Neural cell (in vitro differentiated cells): Measurements from ENCODE around the gene NCAPH2. TPM values are rescaled to one million over a fixed set of nuclear protein-coding genes. Genes with fewer than 3 reads are reported as not detected.

Source experiments
- H2AFZ ChIP-seq: fragments of 200-600, 300-800 bp; sonication (generic), shearing (Covaris generic); 2 replicates; pipeline ENCODE4 v1.6.0; 2014; ENCODE audit warnings: low read depth, mild to moderate bottlenecking, antibody characterized with exemption, low read length, moderate library complexity
- H3F3A ChIP-seq: fragments of 200-600 bp; shearing (Covaris generic); 2 replicates; pipeline ENCODE4 v1.6.1; 2016; ENCODE audit warnings: mild to moderate bottlenecking, moderate library complexity, mixed read lengths, antibody characterized with exemption, low read length; ENCODE audit not compliant: insufficient read depth, poor library complexity, severe bottlenecking
- H3K27ac ChIP-seq: fragments of 200-600, 300-800 bp; sonication (generic), shearing (Covaris generic); 2 replicates; pipeline ENCODE4 v1.5.1; 2014; ENCODE audit warnings: mild to moderate bottlenecking, low read length, moderate library complexity
- H3K27me3 ChIP-seq: fragments of 300-800, 200-600 bp; sonication (generic), shearing (Covaris generic); 2 replicates; pipeline ENCODE4 v1.6.0; 2014; ENCODE audit warnings: mild to moderate bottlenecking, low read depth, low read length, moderate library complexity; ENCODE audit not compliant: insufficient read depth
- H3K36me3 ChIP-seq: fragments of 300-800, 200-600 bp; sonication (generic), shearing (Covaris generic); 2 replicates; pipeline ENCODE4 v1.5.1; 2014; ENCODE audit warnings: mild to moderate bottlenecking, antibody characterized with exemption, low read length, moderate library complexity; ENCODE audit not compliant: insufficient read depth
- H3K4me2 ChIP-seq: fragments of 300-800, 200-600 bp; sonication (generic), shearing (Covaris generic); 2 replicates; pipeline ENCODE4 v1.6.0; 2014; ENCODE audit warnings: mild to moderate bottlenecking, low read length
- H3K4me3 ChIP-seq: fragments of 300-800, 200-600 bp; sonication (generic), shearing (Covaris generic); 2 replicates; pipeline ENCODE4 v1.5.1; 2014; ENCODE audit warnings: mild to moderate bottlenecking, low read length, moderate library complexity
- H3K79me2 ChIP-seq: fragments of 200-600 bp; shearing (Covaris generic); replicated peaks from 2 replicates; pipeline ENCODE4 v1.6.0; 2014; ENCODE audit warnings: mild to moderate bottlenecking, low read length, moderate library complexity; ENCODE audit not compliant: insufficient read depth
- H3K9ac ChIP-seq: fragments of 300-800, 200-600 bp; sonication (generic), shearing (Covaris generic); 2 replicates; pipeline ENCODE4 v1.6.1; 2016; ENCODE audit warnings: mild to moderate bottlenecking, low read length, mixed read lengths
- H3K9me2 ChIP-seq: fragments of 200-600 bp; shearing (Covaris generic); 2 replicates; pipeline ENCODE4 v1.6.1; 2016; ENCODE audit warnings: mild to moderate bottlenecking, low read length, mixed read lengths; ENCODE audit not compliant: insufficient read depth
- H3K9me3 ChIP-seq: fragments of 200-600, 300-800 bp; sonication (generic), shearing (Covaris generic); 2 replicates; pipeline ENCODE4 v1.6.1; 2016; ENCODE audit warnings: mild to moderate bottlenecking, mixed run types, low read length, moderate library complexity, mixed read lengths
- H4K20me1 ChIP-seq: fragments of 200-600 bp; shearing (Covaris generic); 2 replicates; pipeline ENCODE4 v1.6.1; 2016; ENCODE audit warnings: mild to moderate bottlenecking, mixed run types; ENCODE audit not compliant: insufficient read depth
- EP300 ChIP-seq: fragments of 450-650 bp; conservative IDR thresholded peaks from 2 replicates; pipeline ENCODE4 v1.6.1; 2014; ENCODE audit warnings: antibody characterized with exemption, mild to moderate bottlenecking, moderate library complexity; ENCODE audit not compliant: poor library complexity, severe bottlenecking
- EZH2 ChIP-seq: fragments of 200-600, 300-800 bp; shearing (Covaris generic), sonication (generic); IDR thresholded peaks from 2 replicates; pipeline ENCODE4 v1.6.1; 2014; ENCODE audit warnings: antibody characterized with exemption, low read length, borderline replicate concordance, mild to moderate bottlenecking; ENCODE audit not compliant: insufficient read depth, poor library complexity, severe bottlenecking
- MXI1 ChIP-seq: fragments of 450-650 bp; conservative IDR thresholded peaks from 2 replicates; pipeline ENCODE4 v1.6.1; 2014; ENCODE audit warnings: antibody characterized with exemption, mild to moderate bottlenecking; ENCODE audit not compliant: poor library complexity, severe bottlenecking
- POLR2AphosphoS5 ChIP-seq: IDR thresholded peaks from 2 replicates; pipeline ENCODE4 v1.6.1; 2012
- RAD21 ChIP-seq: fragments of 450-650 bp; conservative IDR thresholded peaks from 2 replicates; pipeline ENCODE4 v1.6.1; 2014; ENCODE audit warnings: antibody characterized with exemption, mild to moderate bottlenecking, moderate library complexity
- SMC3 ChIP-seq: fragments of 450-650 bp; conservative IDR thresholded peaks from 2 replicates; pipeline ENCODE4 v1.6.1; 2014; ENCODE audit warnings: antibody characterized with exemption, mild to moderate bottlenecking, moderate library complexity; ENCODE audit not compliant: poor library complexity
- TAF1 ChIP-seq: IDR thresholded peaks from 2 replicates; pipeline ENCODE4 v1.6.1; 2012; ENCODE audit warnings: low read depth
- polyA plus RNA-seq: library from polyadenylated mRNA; depleted of rRNA; stranded (reverse); fragments of >200 nt; gene quantifications from 2 replicates; pipeline ENCODE4 v1.2.3, GENCODE V29; 2014
- TF ChIP-seq, protein P1 (sequence below): fragments of 450-650 bp; IDR thresholded peaks from 2 replicates; pipeline ENCODE4 v1.5.1; 2014; ENCODE audit warnings: antibody characterized with exemption, mild to moderate bottlenecking, moderate library complexity; ENCODE audit not compliant: poor library complexity, severe bottlenecking
- TF ChIP-seq, protein P2 (sequence below): IDR thresholded peaks from 2 replicates; pipeline ENCODE4 v1.6.1; 2012; ENCODE audit warnings: borderline replicate concordance

The NCAPH2 gene
- polyA plus RNA-seq, 1 donor from 2014 or later: 81.1 TPM

DNA sequence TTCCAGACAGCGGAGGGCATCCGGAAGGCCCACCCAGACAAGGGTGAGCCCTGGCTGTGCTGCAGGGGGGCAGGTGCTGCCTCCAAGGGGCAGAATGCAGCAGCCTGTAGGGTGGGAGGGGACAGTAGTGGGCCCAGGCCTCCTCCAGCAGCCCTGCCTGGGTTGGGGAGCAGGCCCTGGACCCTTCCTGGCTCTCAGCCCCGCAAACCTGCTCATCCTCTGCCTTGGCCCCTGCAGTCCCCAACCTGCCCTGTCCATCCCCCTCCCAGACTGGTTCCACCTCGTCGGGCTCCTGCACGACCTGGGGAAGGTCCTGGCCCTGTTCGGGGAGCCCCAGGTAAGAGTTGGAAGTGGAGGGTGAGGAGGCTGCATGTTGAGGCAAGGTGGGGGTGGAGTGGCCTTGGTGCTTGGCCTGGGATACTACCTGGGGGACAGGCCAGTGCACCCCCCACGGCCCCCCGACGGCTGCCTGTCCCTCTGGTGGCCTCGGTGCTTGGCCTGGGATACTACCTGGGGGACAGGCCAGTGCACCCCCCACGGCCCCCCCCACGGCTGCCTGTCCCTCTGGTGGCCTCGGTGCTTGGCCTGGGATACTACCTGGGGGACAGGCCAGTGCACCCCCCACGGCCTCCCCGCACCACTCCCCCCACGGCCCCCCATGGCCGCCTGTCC lies 19.9 kb upstream of the NCAPH2 start:
- Histone ChIP-seq H4K20me1 (no peaks in the 10 kb centered on the region), H3K36me3 (no peaks in the 10 kb centered on the region), H3K27ac (no peak overlapping the region), H3K4me3 (no peak overlapping the region), H3K79me2 (no peaks in the 10 kb centered on the region), H3F3A (no peaks in the 10 kb centered on the region), H3K4me2 (no peak overlapping the region), H2AFZ (no peak overlapping the region), H3K27me3 (no peaks in the 10 kb centered on the region), H3K9me2 (no peaks in the 10 kb centered on the region), H3K9ac (no peak overlapping the region), H3K9me3 (no peaks in the 10 kb centered on the region)
- no peak for TF ChIP-seq EZH2
- TF ChIP-seq, protein P1, sequence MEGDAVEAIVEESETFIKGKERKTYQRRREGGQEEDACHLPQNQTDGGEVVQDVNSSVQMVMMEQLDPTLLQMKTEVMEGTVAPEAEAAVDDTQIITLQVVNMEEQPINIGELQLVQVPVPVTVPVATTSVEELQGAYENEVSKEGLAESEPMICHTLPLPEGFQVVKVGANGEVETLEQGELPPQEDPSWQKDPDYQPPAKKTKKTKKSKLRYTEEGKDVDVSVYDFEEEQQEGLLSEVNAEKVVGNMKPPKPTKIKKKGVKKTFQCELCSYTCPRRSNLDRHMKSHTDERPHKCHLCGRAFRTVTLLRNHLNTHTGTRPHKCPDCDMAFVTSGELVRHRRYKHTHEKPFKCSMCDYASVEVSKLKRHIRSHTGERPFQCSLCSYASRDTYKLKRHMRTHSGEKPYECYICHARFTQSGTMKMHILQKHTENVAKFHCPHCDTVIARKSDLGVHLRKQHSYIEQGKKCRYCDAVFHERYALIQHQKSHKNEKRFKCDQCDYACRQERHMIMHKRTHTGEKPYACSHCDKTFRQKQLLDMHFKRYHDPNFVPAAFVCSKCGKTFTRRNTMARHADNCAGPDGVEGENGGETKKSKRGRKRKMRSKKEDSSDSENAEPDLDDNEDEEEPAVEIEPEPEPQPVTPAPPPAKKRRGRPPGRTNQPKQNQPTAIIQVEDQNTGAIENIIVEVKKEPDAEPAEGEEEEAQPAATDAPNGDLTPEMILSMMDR: no peak
- no peak for TF ChIP-seq RAD21
- TF ChIP-seq, protein P2, sequence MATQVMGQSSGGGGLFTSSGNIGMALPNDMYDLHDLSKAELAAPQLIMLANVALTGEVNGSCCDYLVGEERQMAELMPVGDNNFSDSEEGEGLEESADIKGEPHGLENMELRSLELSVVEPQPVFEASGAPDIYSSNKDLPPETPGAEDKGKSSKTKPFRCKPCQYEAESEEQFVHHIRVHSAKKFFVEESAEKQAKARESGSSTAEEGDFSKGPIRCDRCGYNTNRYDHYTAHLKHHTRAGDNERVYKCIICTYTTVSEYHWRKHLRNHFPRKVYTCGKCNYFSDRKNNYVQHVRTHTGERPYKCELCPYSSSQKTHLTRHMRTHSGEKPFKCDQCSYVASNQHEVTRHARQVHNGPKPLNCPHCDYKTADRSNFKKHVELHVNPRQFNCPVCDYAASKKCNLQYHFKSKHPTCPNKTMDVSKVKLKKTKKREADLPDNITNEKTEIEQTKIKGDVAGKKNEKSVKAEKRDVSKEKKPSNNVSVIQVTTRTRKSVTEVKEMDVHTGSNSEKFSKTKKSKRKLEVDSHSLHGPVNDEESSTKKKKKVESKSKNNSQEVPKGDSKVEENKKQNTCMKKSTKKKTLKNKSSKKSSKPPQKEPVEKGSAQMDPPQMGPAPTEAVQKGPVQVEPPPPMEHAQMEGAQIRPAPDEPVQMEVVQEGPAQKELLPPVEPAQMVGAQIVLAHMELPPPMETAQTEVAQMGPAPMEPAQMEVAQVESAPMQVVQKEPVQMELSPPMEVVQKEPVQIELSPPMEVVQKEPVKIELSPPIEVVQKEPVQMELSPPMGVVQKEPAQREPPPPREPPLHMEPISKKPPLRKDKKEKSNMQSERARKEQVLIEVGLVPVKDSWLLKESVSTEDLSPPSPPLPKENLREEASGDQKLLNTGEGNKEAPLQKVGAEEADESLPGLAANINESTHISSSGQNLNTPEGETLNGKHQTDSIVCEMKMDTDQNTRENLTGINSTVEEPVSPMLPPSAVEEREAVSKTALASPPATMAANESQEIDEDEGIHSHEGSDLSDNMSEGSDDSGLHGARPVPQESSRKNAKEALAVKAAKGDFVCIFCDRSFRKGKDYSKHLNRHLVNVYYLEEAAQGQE: no peak
- no peak for TF ChIP-seq TAF1
- no peak for TF ChIP-seq SMC3
- TF ChIP-seq POLR2AphosphoS5: no peak
- TF ChIP-seq EP300: no peak
- no peak for TF ChIP-seq MXI1

DNA sequence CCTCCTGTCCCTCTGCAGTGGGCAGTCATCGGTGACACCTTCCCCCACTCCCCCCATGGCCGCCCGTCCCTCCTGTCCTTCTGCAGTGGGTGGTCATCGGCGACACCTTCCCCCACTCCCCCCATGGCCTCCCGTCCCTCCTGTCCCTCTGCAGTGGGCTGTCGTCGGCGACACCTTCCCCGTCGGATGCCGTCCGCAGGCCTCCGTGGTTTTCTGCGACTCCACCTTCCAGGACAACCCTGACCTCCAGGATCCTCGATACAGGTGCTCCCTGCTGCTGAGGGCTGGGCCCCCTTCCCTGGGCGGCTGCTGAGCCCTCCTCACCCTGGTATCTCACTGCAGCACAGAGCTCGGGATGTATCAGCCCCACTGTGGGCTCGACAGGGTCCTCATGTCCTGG lies 19.1 kb upstream of the NCAPH2 start:
- Histone ChIP-seq H4K20me1 (no peaks in the 10 kb centered on the region), H3K36me3 (no peaks in the 10 kb centered on the region), H3K4me2 (no peak overlapping the region), H3K79me2 (no peaks in the 10 kb centered on the region), H3K9me3 (no peaks in the 10 kb centered on the region), H3K4me3 (no peak overlapping the region), H3K27me3 (no peaks in the 10 kb centered on the region), H3K9me2 (no peaks in the 10 kb centered on the region), H3K9ac (no peak overlapping the region), H3F3A (no peaks in the 10 kb centered on the region), H3K27ac (no peak overlapping the region), H2AFZ (no peak overlapping the region)
- no peak for TF ChIP-seq EP300
- TF ChIP-seq, protein P1: no peak
- TF ChIP-seq POLR2AphosphoS5: no peak
- TF ChIP-seq EZH2: no peak
- TF ChIP-seq, protein P2: no peak
- TF ChIP-seq TAF1: no peak
- TF ChIP-seq RAD21: no peak
- no peak for TF ChIP-seq MXI1
- TF ChIP-seq SMC3: no peak
